ENCODE results near the gene ADARB2.

Gene ADARB2

DNA sequence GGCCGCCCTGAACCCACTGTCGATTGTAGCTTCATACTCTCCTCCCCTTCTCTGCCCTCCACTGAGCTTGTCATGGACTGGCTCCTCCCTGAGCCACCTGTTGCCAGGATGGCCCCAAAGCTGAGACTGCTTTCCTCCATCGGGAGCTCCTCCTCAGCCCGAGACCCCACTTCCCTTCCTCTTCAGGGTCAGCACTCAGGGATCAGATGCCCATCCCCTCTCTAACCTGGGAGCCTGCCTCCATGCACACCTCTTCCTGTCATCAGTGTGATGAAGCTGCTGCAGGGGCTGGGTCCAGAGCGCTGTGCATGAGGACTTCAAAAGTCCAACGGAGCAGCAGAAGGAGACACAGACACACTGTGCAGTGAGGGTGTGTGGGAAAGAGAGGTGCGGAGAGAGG is 480.1 kb downstream of the ADARB2 start:
- Histone ChIP-seq H3K9me3 (ENCODE audit: control insufficient read depth, insufficient read depth, low read depth, low read length) (no peaks in the 10 kb centered on the region), H3K27ac (ENCODE audit: extremely low read depth, low read depth, low read length) (no peak overlapping the region), H3K4me1 (ENCODE audit: control insufficient read depth, insufficient read depth, low read length) (no peaks in the 10 kb centered on the region), H3K36me3 (ENCODE audit: control insufficient read depth in 2 of 2, insufficient read depth in 1 of 2, low read length in 2 of 2) (no peaks in the 10 kb centered on the region), H3K4me3 (ENCODE audit: low read depth, low read length) (no peak overlapping the region)
- TF ChIP-seq KLF16 (tag by site-specific recombination; IDR thresholded peaks at IDR 0.05), result no peak
- TF ChIP-seq SCRT1 (tag by site-specific recombination; IDR thresholded peaks at IDR 0.05; ENCODE audit: borderline replicate concordance), result 0 out of 2 replicates have a peak, but pooled peaks have one; percentile 24
- TF ChIP-seq ZNF837 (tag by site-specific recombination; IDR thresholded peaks at IDR 0.05), result no peak
- no peak for TF ChIP-seq ZEB2 (tag by site-specific recombination; IDR thresholded peaks at IDR 0.05)
- no peak for TF ChIP-seq ZNF138 (tag by site-specific recombination; IDR thresholded peaks at IDR 0.05; ENCODE audit: borderline replicate concordance)
- no peak for TF ChIP-seq ZNF140 (tag by site-specific recombination; IDR thresholded peaks at IDR 0.05)
- peak; percentile 68 for TF ChIP-seq SCRT2 (tag by site-specific recombination; IDR thresholded peaks at IDR 0.05)
- no peak for TF ChIP-seq TRIM28 (IDR thresholded peaks at IDR 0.05; ENCODE audit: borderline replicate concordance, low read length)
- no peak for TF ChIP-seq ZNF747 (tag by site-specific recombination; IDR thresholded peaks at IDR 0.05)
- TF ChIP-seq ZBTB48 (tag by site-specific recombination; IDR thresholded peaks at IDR 0.05), result no peak
- TF ChIP-seq GLIS2 (tag by site-specific recombination; IDR thresholded peaks at IDR 0.05), result no peak
- POLR2A ChIA-PET, result no interaction called here
- CTCF ChIA-PET, result interaction anchor here (1.8 kb wide), 1 partner anchor 33 kb away, joined by 3 read pairs; no protein-coding TSS in a partner anchor

DNA sequence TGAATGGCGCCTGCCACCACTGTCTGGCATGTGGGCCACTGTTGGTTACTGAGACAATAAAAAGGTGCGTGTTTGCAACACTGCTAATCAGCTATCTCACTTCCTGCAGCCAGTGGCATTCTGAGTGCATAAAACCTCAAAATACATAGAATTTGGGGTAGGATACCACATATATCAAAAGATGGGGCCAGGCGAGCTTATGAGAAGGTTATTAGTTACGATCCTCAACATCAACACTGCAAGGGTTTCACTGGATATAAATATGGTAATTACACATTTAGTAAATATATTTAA is 480.9 kb downstream of the ADARB2 start:
- TF ChIP-seq ZNF10 (tag by site-specific recombination; IDR thresholded peaks at IDR 0.05) (no peak), ZSCAN23 (tag by site-specific recombination; IDR thresholded peaks at IDR 0.05) (no peak), KLF8 (tag by site-specific recombination; IDR thresholded peaks at IDR 0.05) (no peak), ZNF561 (tag by site-specific recombination; IDR thresholded peaks at IDR 0.05; ENCODE audit: borderline replicate concordance) (no peak), ZNF843 (tag by site-specific recombination; IDR thresholded peaks at IDR 0.05) (no peak), ZNF248 (tag by site-specific recombination; IDR thresholded peaks at IDR 0.05) (no peak), ZNF366 (tag by site-specific recombination; conservative IDR thresholded peaks at IDR 0.05) (no peak), ZNF571 (tag by site-specific recombination; IDR thresholded peaks at IDR 0.05) (no peak), OVOL3 (tag by site-specific recombination; IDR thresholded peaks at IDR 0.05) (no peak), YY2 (tag by site-specific recombination; IDR thresholded peaks at IDR 0.05) (no peak), ZNF404 (tag by site-specific recombination; IDR thresholded peaks at IDR 0.05) (no peak), ZNF473 (tag by site-specific recombination; IDR thresholded peaks at IDR 0.05) (no peak), ZNF202 (tag by site-specific recombination; IDR thresholded peaks at IDR 0.05; ENCODE audit: borderline replicate concordance) (no peak), TCF7L2 (IDR thresholded peaks at IDR 0.05; ENCODE audit: borderline replicate concordance, low read depth, low read length) (no peak), ZNF211 (tag by site-specific recombination; IDR thresholded peaks at IDR 0.05; ENCODE audit: low read depth) (no peak), SP7 (tag by site-specific recombination; IDR thresholded peaks at IDR 0.05) (no peak), ZNF157 (tag by site-specific recombination; IDR thresholded peaks at IDR 0.05) (no peak)
- TF ChIP-seq, protein P1, sequence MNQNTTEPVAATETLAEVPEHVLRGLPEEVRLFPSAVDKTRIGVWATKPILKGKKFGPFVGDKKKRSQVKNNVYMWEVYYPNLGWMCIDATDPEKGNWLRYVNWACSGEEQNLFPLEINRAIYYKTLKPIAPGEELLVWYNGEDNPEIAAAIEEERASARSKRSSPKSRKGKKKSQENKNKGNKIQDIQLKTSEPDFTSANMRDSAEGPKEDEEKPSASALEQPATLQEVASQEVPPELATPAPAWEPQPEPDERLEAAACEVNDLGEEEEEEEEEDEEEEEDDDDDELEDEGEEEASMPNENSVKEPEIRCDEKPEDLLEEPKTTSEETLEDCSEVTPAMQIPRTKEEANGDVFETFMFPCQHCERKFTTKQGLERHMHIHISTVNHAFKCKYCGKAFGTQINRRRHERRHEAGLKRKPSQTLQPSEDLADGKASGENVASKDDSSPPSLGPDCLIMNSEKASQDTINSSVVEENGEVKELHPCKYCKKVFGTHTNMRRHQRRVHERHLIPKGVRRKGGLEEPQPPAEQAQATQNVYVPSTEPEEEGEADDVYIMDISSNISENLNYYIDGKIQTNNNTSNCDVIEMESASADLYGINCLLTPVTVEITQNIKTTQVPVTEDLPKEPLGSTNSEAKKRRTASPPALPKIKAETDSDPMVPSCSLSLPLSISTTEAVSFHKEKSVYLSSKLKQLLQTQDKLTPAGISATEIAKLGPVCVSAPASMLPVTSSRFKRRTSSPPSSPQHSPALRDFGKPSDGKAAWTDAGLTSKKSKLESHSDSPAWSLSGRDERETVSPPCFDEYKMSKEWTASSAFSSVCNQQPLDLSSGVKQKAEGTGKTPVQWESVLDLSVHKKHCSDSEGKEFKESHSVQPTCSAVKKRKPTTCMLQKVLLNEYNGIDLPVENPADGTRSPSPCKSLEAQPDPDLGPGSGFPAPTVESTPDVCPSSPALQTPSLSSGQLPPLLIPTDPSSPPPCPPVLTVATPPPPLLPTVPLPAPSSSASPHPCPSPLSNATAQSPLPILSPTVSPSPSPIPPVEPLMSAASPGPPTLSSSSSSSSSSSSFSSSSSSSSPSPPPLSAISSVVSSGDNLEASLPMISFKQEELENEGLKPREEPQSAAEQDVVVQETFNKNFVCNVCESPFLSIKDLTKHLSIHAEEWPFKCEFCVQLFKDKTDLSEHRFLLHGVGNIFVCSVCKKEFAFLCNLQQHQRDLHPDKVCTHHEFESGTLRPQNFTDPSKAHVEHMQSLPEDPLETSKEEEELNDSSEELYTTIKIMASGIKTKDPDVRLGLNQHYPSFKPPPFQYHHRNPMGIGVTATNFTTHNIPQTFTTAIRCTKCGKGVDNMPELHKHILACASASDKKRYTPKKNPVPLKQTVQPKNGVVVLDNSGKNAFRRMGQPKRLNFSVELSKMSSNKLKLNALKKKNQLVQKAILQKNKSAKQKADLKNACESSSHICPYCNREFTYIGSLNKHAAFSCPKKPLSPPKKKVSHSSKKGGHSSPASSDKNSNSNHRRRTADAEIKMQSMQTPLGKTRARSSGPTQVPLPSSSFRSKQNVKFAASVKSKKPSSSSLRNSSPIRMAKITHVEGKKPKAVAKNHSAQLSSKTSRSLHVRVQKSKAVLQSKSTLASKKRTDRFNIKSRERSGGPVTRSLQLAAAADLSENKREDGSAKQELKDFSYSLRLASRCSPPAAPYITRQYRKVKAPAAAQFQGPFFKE (tag by site-specific recombination; IDR thresholded peaks at IDR 0.05; ENCODE audit: borderline replicate concordance), result no peak
- CTCF ChIA-PET, result interaction anchor here (0.6 to 1.8 kb wide), 2 partner anchors 11 to 32 kb away, joined by 3 read pairs; no protein-coding TSS in a partner anchor

More for the DNA sequence above, 480.9 kb downstream of the ADARB2 start:
- H3K4me3 ChIP-seq (ENCODE audit: low read depth, low read length), result no peak overlapping the region
- POLR2A ChIA-PET, result no interaction called here
- no peaks in the 10 kb centered on the region for H3K4me1 ChIP-seq (ENCODE audit: control insufficient read depth, insufficient read depth, low read length)
- H3K27ac ChIP-seq (ENCODE audit: extremely low read depth, low read depth, low read length), result no peak overlapping the region
- no peaks in the 10 kb centered on the region for H3K9me3 ChIP-seq (ENCODE audit: control insufficient read depth, insufficient read depth, low read depth, low read length)
- no peaks in the 10 kb centered on the region for H3K36me3 ChIP-seq (ENCODE audit: control insufficient read depth in 2 of 2, insufficient read depth in 1 of 2, low read length in 2 of 2)
